IMR-90 (cell line): ENCODE measurements around the gene TMCO2. TPM values are rescaled to one million over a fixed set of nuclear protein-coding genes. Genes with fewer than 3 reads are reported as not detected.
A peak's percentile ranks its signal among the peaks of the same experiment; 100 is the strongest.

Experiments used
- ATAC-seq: fragments of 200-7000 bp; cut with Tn5 transposase; 2 replicates; pipeline ENCODE4 v1.9.1; 2020; ENCODE audit warnings: low read depth, mild to moderate bottlenecking, moderate library complexity
- BruUV-seq: library from RNA; stranded (reverse); fragments of 400-500 nt; replicated peaks from 2 replicates; lab custom pipeline; 2021; lab: Mats Ljungman, UMichigan
- CTCF ChIA-PET: fragments of 300-600 bp; formaldehyde crosslinking; extraction: SDS; loops from one replicate; lab custom pipeline; 2021; ENCODE audit warnings: antibody characterized with exemption; lab: Yijun Ruan, JAX
- POLR2A ChIA-PET: fragments of 300-600 bp; sonication (Branson Sonifier 250); formaldehyde crosslinking; loops from one replicate; lab custom pipeline; 2022; ENCODE audit warnings: antibody characterized with exemption; ENCODE audit not compliant: unreplicated experiment; lab: Charles Lee
- DNase-seq: peaks from one replicate; pipeline ENCODE4 v3.0.0; 2013
- H2AFZ ChIP-seq: replicated peaks from 2 replicates; pipeline ENCODE3; 2013; ENCODE audit warnings: low read length, mild to moderate bottlenecking; ENCODE audit not compliant: poor library complexity
- H2AK5ac ChIP-seq: 2 replicates; pipeline ENCODE4 v1.6.1; 2013; ENCODE audit warnings: low read depth, low read length, inconsistent platforms
- H2AK9ac ChIP-seq: replicated peaks from 2 replicates; pipeline ENCODE3; 2013; ENCODE audit warnings: mild to moderate bottlenecking, low read depth, low read length, moderate library complexity; ENCODE audit not compliant: poor library complexity
- H2BK120ac ChIP-seq: 2 replicates; pipeline ENCODE4 v1.6.1; 2013; ENCODE audit warnings: low read depth, low read length, inconsistent platforms
- H2BK15ac ChIP-seq: 3 replicates; pipeline ENCODE4 v1.6.1; 2013; ENCODE audit warnings: low read depth, low read length, inconsistent platforms
- H2BK20ac ChIP-seq: 2 replicates; pipeline ENCODE4 v1.6.1; 2013; ENCODE audit warnings: low read depth, mild to moderate bottlenecking, inconsistent platforms, low read length, moderate library complexity
- H2BK5ac ChIP-seq: 2 replicates; pipeline ENCODE4 v1.6.1; 2013; ENCODE audit warnings: mild to moderate bottlenecking, low read depth, low read length, inconsistent platforms; ENCODE audit not compliant: poor library complexity, severe bottlenecking
- H3K14ac ChIP-seq: replicated peaks from 2 replicates; pipeline ENCODE4 v1.6.1; 2013; ENCODE audit warnings: low read depth, low read length, inconsistent platforms
- H3K18ac ChIP-seq: 2 replicates; pipeline ENCODE4 v1.6.1; 2013; ENCODE audit warnings: low read depth, low read length, control low read depth
- H3K23ac ChIP-seq: 2 replicates; pipeline ENCODE4 v1.6.1; 2013; ENCODE audit warnings: low read depth, low read length, inconsistent platforms
- H3K27ac ChIP-seq: 2 replicates; pipeline ENCODE4 v1.5.1; 2013; ENCODE audit warnings: mild to moderate bottlenecking, control low read depth, low read length; ENCODE audit not compliant: insufficient read depth
- H3K27me3 ChIP-seq: 2 replicates; pipeline ENCODE4 v1.6.1; 2013; ENCODE audit warnings: low read length; ENCODE audit not compliant: control insufficient read depth, insufficient read depth
- H3K36me3 ChIP-seq: 2 replicates; pipeline ENCODE4 v1.6.1; 2013; ENCODE audit warnings: low read length, mixed read lengths; ENCODE audit not compliant: control insufficient read depth, insufficient read depth
- H3K4ac ChIP-seq: 2 replicates; pipeline ENCODE4 v1.6.1; 2013; ENCODE audit warnings: low read depth, low read length, inconsistent platforms
- H3K4me1 ChIP-seq: 2 replicates; pipeline ENCODE4 v1.6.1; 2013; ENCODE audit warnings: low read length, mixed read lengths; ENCODE audit not compliant: control insufficient read depth, insufficient read depth
- H3K4me2 ChIP-seq: 2 replicates; pipeline ENCODE4 v1.6.1; 2013; ENCODE audit warnings: low read depth, mild to moderate bottlenecking, control low read depth, low read length, moderate library complexity
- H3K4me3 ChIP-seq: 2 replicates; pipeline ENCODE4 v1.5.1; 2013; ENCODE audit warnings: low read depth, mild to moderate bottlenecking, control low read depth, low read length, moderate library complexity; ENCODE audit not compliant: insufficient read depth
- H3K56ac ChIP-seq: 2 replicates; pipeline ENCODE4 v1.6.1; 2013; ENCODE audit warnings: low read length, inconsistent platforms; ENCODE audit not compliant: insufficient read depth; ENCODE audit errors: extremely low read depth
- H3K79me1 ChIP-seq, 2 experiments: 2 replicates each; pipeline ENCODE4 v1.6.1; 2013; ENCODE audit warnings: low read length in 2 of 2, inconsistent platforms in 1 of 2, low read depth in 1 of 2
- H3K9ac ChIP-seq: 2 replicates; pipeline ENCODE4 v1.6.1; 2013; ENCODE audit warnings: low read depth, low read length, control low read depth
- H3K9me1 ChIP-seq: 2 replicates; pipeline ENCODE4 v1.6.1; 2013; ENCODE audit warnings: low read length, inconsistent platforms; ENCODE audit not compliant: insufficient read depth
- H3K9me3 ChIP-seq: 2 replicates; pipeline ENCODE4 v1.6.1; 2013; ENCODE audit warnings: low read length; ENCODE audit not compliant: control insufficient read depth, insufficient read depth
- H4K20me1 ChIP-seq: 2 replicates; pipeline ENCODE4 v1.6.1; 2013; ENCODE audit warnings: low read length, inconsistent platforms; ENCODE audit not compliant: insufficient read depth
- H4K5ac ChIP-seq: 2 replicates; pipeline ENCODE4 v1.6.1; 2013; ENCODE audit warnings: mild to moderate bottlenecking, low read depth, low read length, control low read depth
- H4K8ac ChIP-seq, 2 experiments: 2 replicates each; pipeline ENCODE4 v1.6.1; 2013; ENCODE audit warnings: low read depth in 2 of 2, low read length in 2 of 2, control low read depth in 1 of 2, inconsistent platforms in 1 of 2
- H4K91ac ChIP-seq: 2 replicates; pipeline ENCODE4 v1.6.1; 2013; ENCODE audit warnings: low read depth, low read length, inconsistent platforms; ENCODE audit not compliant: insufficient read depth
- MAZ ChIP-seq: IDR thresholded peaks from 2 replicates; pipeline ENCODE4 v1.6.1; 2012; ENCODE audit warnings: low read depth, mild to moderate bottlenecking, low read length, improper control_type of control experiment, moderate library complexity, borderline replicate concordance
- SMC3 ChIP-seq: fragments of 150-350 bp; IDR thresholded peaks from 2 replicates; pipeline ENCODE4 v1.6.1; 2016; ENCODE audit warnings: low read depth, mild to moderate bottlenecking, antibody characterized with exemption, low read length, moderate library complexity
- WGBS, 2 experiments: methylation state at CpG; one replicate each; pipeline versions ENCODE4 v1.1.5 to v1.1.7; 2013; ENCODE audit warnings: missing lambda C conversion rate in 2 of 2; ENCODE audit not compliant: insufficient read length in 1 of 2; ENCODE audit errors: extremely low coverage in 2 of 2; 5-methylcytosine and 5-hydroxymethylcytosine counted together
- dilution Hi-C: fragments of 300-500 bp; cut with HindIII; formaldehyde crosslinking; loops from one replicate; pipeline ENCODE4 v1.14.3; 2018; ENCODE audit warnings: low sequenced_read_pairs; ENCODE audit not compliant: unreplicated experiment
- in situ Hi-C: fragments of 300-500 bp; cut with MboI; formaldehyde crosslinking; loops from 3 replicates; pipeline ENCODE4 v1.14.3; 2019; ENCODE audit warnings: low sequenced_read_pairs, inconsistent platforms, mixed read lengths
- intact Hi-C: fragments of 100-400 bp; cut with micrococcal nuclease; formaldehyde crosslinking; loops from 2 replicates; pipeline ENCODE4 v1.10.0; 2022
- polyA plus RNA-seq, 3 experiments: library from polyadenylated mRNA; depleted of rRNA; stranded (reverse); fragments of >200 nt; gene quantifications; 2 replicates each; pipeline ENCODE4 v1.2.3, GENCODE V29; 2012; ENCODE audit warnings: low replicate concordance in 1 of 3
- total RNA-seq: library from RNA; depleted of rRNA; stranded (reverse); fragments of >200 nt; gene quantifications from 2 replicates; pipeline ENCODE4 v1.2.3, GENCODE V29; 2012

Gene TMCO2
- total and polyA plus RNA-seq, 2 of the 4 experiments (the other 2 are of a cell fraction): not detected

GRCh38 chr1:40299366-40300248 lies 51.9 kb downstream of the TMCO2 start:
- Histone ChIP-seq H3K4me2 (no peak overlapping the region), H3K18ac (no peak overlapping the region), H2BK20ac (no peak overlapping the region; the same call in 1 of the 2 replicates), H2AK9ac (peak overlapping the region; percentile 15), H3K36me3 (no peaks in the 10 kb centered on the region; the same call in 1 of the 2 replicates), H4K5ac (no peak overlapping the region), H3K9ac (no peak overlapping the region), H4K20me1 (no peaks in the 10 kb centered on the region), H3K27ac (no peak overlapping the region), H2BK5ac (no peak overlapping the region), H3K23ac (no peak overlapping the region), H3K4ac (no peak overlapping the region; the same call in 1 of the 2 replicates), H3K4me3 (no peak overlapping the region), H2AFZ (peak overlapping the region; percentile 63), H3K79me1 (no peaks in the 10 kb centered on the region), H3K4me1 (no peaks in the 10 kb centered on the region), H3K9me1 (no peaks in the 10 kb centered on the region), H3K9me3 (no peaks in the 10 kb centered on the region), H2AK5ac (no peak overlapping the region), H2BK120ac (no peak overlapping the region), H3K14ac (no peak overlapping the region), H2BK15ac (no peak overlapping the region), H3K56ac (no peak overlapping the region), H4K91ac (no peak overlapping the region), H4K8ac (no peak overlapping the region), H3K27me3 (no peaks in the 10 kb centered on the region; the same call in 1 of the 2 replicates)
- WGBS, 2 experiments: 87% methylated on average over 3 of the region's 8 CpGs; no CpG with 5 or more reads in 1 of the 2 experiments
- ChIA-PET POLR2A (interaction anchor here (0.6 kb wide), 1 partner anchor 84 kb away, joined by 4 read pairs; no protein-coding TSS in a partner anchor), CTCF (no interaction called here)
- DNase-seq (peak; percentile 49), ATAC-seq (no peak)
- dilution Hi-C loops (no loop called here), in situ Hi-C loops (no loop called here), intact Hi-C loops (no loop called here)
- no peak for TF ChIP-seq SMC3
- peak; percentile 32; the same call in 1 of the 2 replicates for TF ChIP-seq MAZ
- BruUV-seq: no TSS peak
